Ovary (tissue), 9 donors: ENCODE measurements around the gene OPCML. TPM values are rescaled to one million over a fixed set of nuclear protein-coding genes. Genes with fewer than 3 reads are reported as not detected.

Experiments
- DNase-seq, 5 donors: peaks; one replicate each; pipeline ENCODE4 v3.0.0-alpha.2; 2019 to 2020
- H3K27ac ChIP-seq, 2 donors: fragments of 200-600 bp; one replicate each; pipeline versions ENCODE4 v1.5.1 to v1.8.0; 2019 to 2022
- H3K27me3 ChIP-seq: fragments of 200-600 bp; one replicate; pipeline ENCODE4 v1.8.0; 2022
- H3K36me3 ChIP-seq: fragments of 200-600 bp; sonication (generic); one replicate; pipeline ENCODE4 v1.5.1; 2019
- H3K4me1 ChIP-seq: one replicate; pipeline ENCODE4 v1.8.1; 2013; ENCODE audit warnings: mild to moderate bottlenecking, moderate library complexity; ENCODE audit not compliant: insufficient read depth
- H3K4me3 ChIP-seq: fragments of 200-600 bp; sonication (generic); one replicate; pipeline ENCODE4 v1.5.1; 2017
- H3K9me3 ChIP-seq, 2 donors: fragments of 200-600 bp in 1 of 2; sonication (generic) in 1 of 2; one replicate each; pipeline versions ENCODE4 v1.5.1 to v1.8.1; 2013 to 2019; ENCODE audit warnings: mild to moderate bottlenecking in 1 of 2, moderate library complexity in 1 of 2
- CTCF ChIP-seq, 3 donors: fragments of 450-650 bp in 2 of 3; fragments of 200-600 bp in 1 of 3; IDR thresholded peaks; one replicate each; pipeline versions ENCODE4 v1.5.1 to v1.8.0; 2016 to 2022; ENCODE audit warnings: antibody characterized with exemption in 3 of 3, mild to moderate bottlenecking in 1 of 3
- EP300 ChIP-seq: sonication (generic); formaldehyde crosslinking; IDR thresholded peaks from one replicate; pipeline ENCODE4 v1.6.1; 2017; ENCODE audit warnings: antibody characterized with exemption
- POLR2A ChIP-seq: fragments of 450-650 bp; IDR thresholded peaks from one replicate; pipeline ENCODE4 v1.6.1; 2017; ENCODE audit warnings: antibody characterized with exemption, mild to moderate bottlenecking, moderate library complexity
- WGBS, 3 donors: extraction: QIAGEN DNeasy Blood & Tissue Kit in 1 of 3; methylation state at CpG; one replicate each; pipeline versions ENCODE4 v1.1.5 to v1.1.7; 2013 to 2017; 5-methylcytosine and 5-hydroxymethylcytosine counted together
- intact Hi-C, 4 donors: fragments of 100-400 bp; cut with DNase I; formaldehyde crosslinking; loops; one replicate each; pipeline versions ENCODE4 v1.11.0 to v1.15.1; 2022 to 2023
- polyA plus RNA-seq, 2 donors: library from polyadenylated mRNA; stranded (reverse); fragments of 200-250 nt in 1 of 2; fragments of 350-450 nt in 1 of 2; fragmentation: Illumina TruSeq in 1 of 2; extraction: RNeasy Lipid Tissue Mini Kit (QIAGEN cat#74804) in 1 of 2; gene quantifications; one replicate each; pipeline ENCODE4 v1.2.3, GENCODE V29; 2013 to 2014
- total RNA-seq, 7 donors: library from RNA; depleted of rRNA in 2 of 7; stranded (reverse); fragments of >200 nt in 2 of 7; fragmentation: NEBNext Ultra II Directional in 3 of 7; extraction: Animal tissue kit (Norgen Biotek cat#: 25700) in 3 of 7; gene quantifications; one replicate each; pipeline versions ENCODE4 v1.1.0 to v1.2.4, GENCODE V29; 2016 to 2023
- donor health status: DM: no; HTN: no; CAD: no; lungs with moderate emphysema.
- donor health status: DM: no; HTN: no; CAD: no.
- donor health status: Bipolar disorder and iron deficiency.
- donor health status: DM: yes; HTN: yes; CAD: no.
- donor health status: DM: no; HTN: no; CAD: no.
- donor health status: DM: yes; HTN: yes; CAD: no.

Gene OPCML
- total and polyA plus RNA-seq, 9 donors = under 0.01 to 2.8 (median 0.32) TPM; not detected in 2

- intact Hi-C loops = no loop called here
These were observed 144.0 kb downstream of the OPCML start for GRCh38 chr11:133388260-133388659.

GRCh38 chr11:133386852-133387251, 145.4 kb downstream of the OPCML start:
- 39 to 48% (median 44%) methylated on average over 4 of the region's 4 CpGs for WGBS, 3 donors

More at GRCh38 chr11:133388260-133388659, 144.0 kb downstream of the OPCML start:
- TF ChIP-seq POLR2A (no peak), EP300 (no peak), CTCF (IDR thresholded peaks at IDR 0.05) (no peak)
- no peaks in the 10 kb centered on the region for H3K27me3 ChIP-seq
- H3K36me3 ChIP-seq = no peaks in the 10 kb centered on the region
- no peaks in the 10 kb centered on the region for H3K4me1 ChIP-seq
- H3K9me3 ChIP-seq = no peaks in the 10 kb centered on the region
- 43 to 47% (median 44%) methylated on average over 2 of the region's 2 CpGs for WGBS, 3 donors
- H3K27ac ChIP-seq = no peak overlapping the region
- no peak for DNase-seq
- H3K4me3 ChIP-seq = no peak overlapping the region

GRCh38 chr11:133386262-133386661, 146.0 kb downstream of the OPCML start:
- Histone ChIP-seq H3K9me3 (no peaks in the 10 kb centered on the region), H3K4me3 (no peak overlapping the region), H3K27ac (no peak overlapping the region), H3K27me3 (no peaks in the 10 kb centered on the region), H3K4me1 (no peaks in the 10 kb centered on the region), H3K36me3 (no peaks in the 10 kb centered on the region)
- intact Hi-C loops = no loop called here
- TF ChIP-seq CTCF (IDR thresholded peaks at IDR 0.05) (no peak), POLR2A (no peak), EP300 (no peak)
- DNase-seq = no peak
- WGBS, 3 donors = 2 to 8% (median 2%) methylated on average over 4 of the region's 4 CpGs

More at GRCh38 chr11:133386852-133387251, 145.4 kb downstream of the OPCML start:
- H3K36me3 ChIP-seq = no peaks in the 10 kb centered on the region
- no peak overlapping the region for H3K27ac ChIP-seq
- H3K4me1 ChIP-seq = no peaks in the 10 kb centered on the region
- DNase-seq = no peak
- TF ChIP-seq CTCF (IDR thresholded peaks at IDR 0.05) (no peak), EP300 (no peak), POLR2A (no peak)
- intact Hi-C loops = no loop called here
- no peaks in the 10 kb centered on the region for H3K27me3 ChIP-seq
- H3K9me3 ChIP-seq = no peaks in the 10 kb centered on the region
- H3K4me3 ChIP-seq = no peak overlapping the region

- H3K4me1 ChIP-seq = no peaks in the 10 kb centered on the region
- TF ChIP-seq POLR2A (no peak), EP300 (no peak), CTCF (IDR thresholded peaks at IDR 0.05) (no peak)
- H3K36me3 ChIP-seq = no peaks in the 10 kb centered on the region
- 15 to 22% (median 17%) methylated on average over 4 of the region's 4 CpGs for WGBS, 3 donors
- no peak for DNase-seq
- H3K27me3 ChIP-seq = no peaks in the 10 kb centered on the region
- intact Hi-C loops = no loop called here
- no peak overlapping the region for H3K27ac ChIP-seq
- no peak overlapping the region for H3K4me3 ChIP-seq
- H3K9me3 ChIP-seq = no peaks in the 10 kb centered on the region
These were observed 146.5 kb downstream of the OPCML start for GRCh38 chr11:133385781-133386180.
